Rectal smooth muscle tissue (tissue), 1 donor: Measurements from ENCODE around the gene RARS2.

Experiments
- H3K27ac ChIP-seq: one replicate; pipeline ENCODE4 v1.7.0; 2013; ENCODE audit warnings: low read depth, low read length, inconsistent platforms
- H3K27me3 ChIP-seq: one replicate; pipeline ENCODE4 v1.7.0; 2013; ENCODE audit warnings: low read length; ENCODE audit not compliant: control insufficient read depth, insufficient read depth
- H3K36me3 ChIP-seq: one replicate; pipeline ENCODE4 v1.7.0; 2013; ENCODE audit warnings: low read length; ENCODE audit not compliant: control insufficient read depth, insufficient read depth
- H3K4me1 ChIP-seq: one replicate; pipeline ENCODE4 v1.7.0; 2013; ENCODE audit warnings: low read length; ENCODE audit not compliant: control insufficient read depth, insufficient read depth
- H3K4me3 ChIP-seq: one replicate; pipeline ENCODE4 v1.7.0; 2013; ENCODE audit warnings: low read length
- H3K9ac ChIP-seq: one replicate; pipeline ENCODE4 v1.7.0; 2013; ENCODE audit warnings: low read length

The RARS2 gene

GRCh38 chr6:87561017-87561416 lies 28.8 kb downstream of the RARS2 start:
- no peak overlapping the region for H3K4me3 ChIP-seq
- no peaks in the 10 kb centered on the region for H3K4me1 ChIP-seq
- H3K27ac ChIP-seq, result no peak overlapping the region
- H3K36me3 ChIP-seq, result peaks cover 10% of the 10 kb centered on the region
- H3K9ac ChIP-seq, result no peak overlapping the region
- no peaks in the 10 kb centered on the region for H3K27me3 ChIP-seq

DNA sequence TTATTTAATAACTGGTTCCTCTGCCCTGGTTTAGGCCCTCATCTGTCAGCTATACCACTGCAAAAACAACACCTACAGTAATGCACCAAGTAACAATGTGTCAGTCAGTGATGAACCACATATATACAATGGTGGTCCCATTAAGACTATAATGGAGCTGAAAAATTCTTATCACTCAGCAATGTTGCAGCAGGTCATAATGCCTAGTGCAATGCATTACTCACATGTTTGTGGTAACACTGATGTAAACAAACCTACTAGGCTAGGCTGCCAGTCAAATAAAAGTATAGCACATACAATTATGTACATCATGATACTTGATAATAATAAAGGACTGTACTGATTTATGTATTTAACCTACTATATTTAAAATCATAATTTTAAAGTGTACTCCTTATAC lies 31.3 kb downstream of the RARS2 start:
- no peaks in the 10 kb centered on the region for H3K27me3 ChIP-seq
- no peak overlapping the region for H3K27ac ChIP-seq
- H3K4me1 ChIP-seq, result no peaks in the 10 kb centered on the region
- no peak overlapping the region for H3K4me3 ChIP-seq
- no peak overlapping the region for H3K9ac ChIP-seq
- peaks cover 21% of the 10 kb centered on the region for H3K36me3 ChIP-seq

- Histone ChIP-seq H3K36me3 (peaks cover 14% of the 10 kb centered on the region), H3K4me3 (no peak overlapping the region), H3K27ac (no peak overlapping the region), H3K9ac (no peak overlapping the region), H3K4me1 (no peaks in the 10 kb centered on the region), H3K27me3 (no peaks in the 10 kb centered on the region)
Measured at GRCh38 chr6:87555506-87555905, 34.3 kb downstream of the RARS2 start.

GRCh38 chr6:87553159-87553765 lies 36.5 kb downstream of the RARS2 start:
- peaks cover 12% of the 10 kb centered on the region for H3K36me3 ChIP-seq
- H3K4me3 ChIP-seq, result no peak overlapping the region
- H3K4me1 ChIP-seq, result no peaks in the 10 kb centered on the region
- H3K27me3 ChIP-seq, result no peaks in the 10 kb centered on the region
- H3K27ac ChIP-seq, result no peak overlapping the region
- no peak overlapping the region for H3K9ac ChIP-seq

DNA sequence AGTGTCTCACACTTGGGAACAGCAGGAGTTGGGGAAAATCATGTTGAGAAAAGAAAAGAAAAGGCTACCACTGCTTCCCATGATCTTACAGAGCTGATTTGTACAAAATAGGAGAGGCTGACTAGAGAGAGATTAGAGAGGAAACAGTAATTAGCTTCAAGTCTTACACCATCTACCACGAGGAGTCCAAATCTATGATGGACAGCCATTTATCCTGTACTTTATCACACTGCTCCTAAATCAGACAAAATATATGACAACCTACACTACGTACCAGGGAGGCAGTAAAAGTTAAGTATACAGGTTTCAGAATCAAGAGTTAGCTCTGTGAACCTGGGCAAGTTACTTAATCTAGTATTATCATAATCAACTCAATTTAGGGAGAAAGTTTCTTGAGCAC lies 38.0 kb downstream of the RARS2 start:
- peaks cover 12% of the 10 kb centered on the region for H3K36me3 ChIP-seq

DNA sequence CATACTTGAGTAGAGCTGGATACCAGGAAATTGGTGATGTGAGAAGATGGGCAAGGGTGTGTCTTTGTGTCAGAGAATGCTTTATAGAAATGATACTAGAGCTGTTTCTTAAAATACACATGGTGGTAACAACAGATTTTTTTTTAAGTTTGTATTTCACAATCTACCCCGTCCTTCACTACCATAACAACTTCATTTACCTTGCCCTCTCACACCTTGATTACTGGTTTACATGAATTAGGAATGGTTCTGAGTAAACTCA lies 45.4 kb downstream of the RARS2 start:
- peaks cover 5% of the 10 kb centered on the region for H3K36me3 ChIP-seq

More for the DNA sequence above, 38.0 kb downstream of the RARS2 start:
- Histone ChIP-seq H3K27me3 (no peaks in the 10 kb centered on the region), H3K27ac (no peak overlapping the region), H3K4me1 (no peaks in the 10 kb centered on the region), H3K9ac (no peak overlapping the region), H3K4me3 (no peak overlapping the region)

DNA sequence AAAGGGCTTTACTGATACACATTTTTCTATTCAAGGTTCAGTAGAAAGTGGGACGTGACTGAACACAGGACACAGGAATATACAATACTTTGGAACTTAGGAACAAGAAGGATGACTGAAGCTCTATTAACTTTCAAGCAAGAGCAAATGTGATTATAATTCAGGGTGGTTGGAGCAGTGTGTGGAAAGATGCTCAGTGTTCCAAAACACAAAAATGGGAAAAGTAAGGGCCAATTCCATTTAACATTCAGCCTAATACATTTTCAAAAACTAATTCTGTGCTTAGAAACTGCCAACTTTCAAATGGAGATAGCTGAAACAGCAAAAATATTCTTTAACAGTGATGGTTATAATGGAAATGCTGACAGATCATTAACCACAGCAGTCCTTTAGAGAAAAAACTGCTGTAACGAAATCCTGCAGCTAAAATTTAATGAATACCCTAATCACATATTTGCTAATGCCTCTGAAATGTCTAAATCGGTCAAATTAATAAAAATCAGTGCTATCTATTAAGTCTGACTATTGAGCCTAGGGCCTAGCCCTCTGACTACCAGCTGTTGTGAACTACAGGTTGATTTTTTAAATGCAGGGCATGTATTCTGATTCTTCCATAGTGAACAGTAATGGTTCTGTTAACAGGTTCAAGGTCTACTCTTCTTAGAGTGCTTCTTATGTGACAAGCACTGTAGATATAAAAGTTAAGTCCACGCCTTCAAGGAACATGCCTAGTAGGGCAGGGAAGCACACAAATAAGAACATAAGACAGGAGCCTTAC lies 45.9 kb downstream of the RARS2 start:
- peaks cover 5% of the 10 kb centered on the region for H3K36me3 ChIP-seq
- H3K4me1 ChIP-seq, result no peaks in the 10 kb centered on the region
- H3K27ac ChIP-seq, result no peak overlapping the region
- H3K9ac ChIP-seq, result no peak overlapping the region
- no peak overlapping the region for H3K4me3 ChIP-seq
- no peaks in the 10 kb centered on the region for H3K27me3 ChIP-seq

More for the DNA sequence above, 45.4 kb downstream of the RARS2 start:
- no peak overlapping the region for H3K9ac ChIP-seq
- H3K4me3 ChIP-seq, result no peak overlapping the region
- no peak overlapping the region for H3K27ac ChIP-seq
- H3K27me3 ChIP-seq, result no peaks in the 10 kb centered on the region
- H3K4me1 ChIP-seq, result no peaks in the 10 kb centered on the region

DNA sequence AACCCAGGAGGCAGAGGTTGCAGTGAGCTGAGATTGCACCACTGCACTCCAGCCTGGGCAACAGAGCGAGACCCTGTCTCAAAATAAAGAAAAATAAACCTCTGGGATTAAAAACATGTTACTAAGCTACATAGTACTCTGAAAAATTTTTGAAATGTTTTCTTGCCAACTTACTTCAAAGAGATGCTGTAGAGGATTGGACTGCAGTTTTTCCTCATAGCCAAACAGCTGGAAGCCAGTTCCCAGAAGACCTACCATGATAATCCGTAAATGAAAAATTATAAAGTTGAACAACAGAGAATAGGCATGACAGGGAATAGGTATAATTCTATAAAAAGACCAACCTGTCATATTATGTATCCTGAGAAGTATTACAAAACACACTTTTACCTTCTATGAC lies 48.0 kb downstream of the RARS2 start:
- Histone ChIP-seq H3K36me3 (peaks cover 5% of the 10 kb centered on the region), H3K27ac (no peak overlapping the region), H3K9ac (no peak overlapping the region), H3K4me1 (no peaks in the 10 kb centered on the region), H3K27me3 (no peaks in the 10 kb centered on the region), H3K4me3 (no peak overlapping the region)

DNA sequence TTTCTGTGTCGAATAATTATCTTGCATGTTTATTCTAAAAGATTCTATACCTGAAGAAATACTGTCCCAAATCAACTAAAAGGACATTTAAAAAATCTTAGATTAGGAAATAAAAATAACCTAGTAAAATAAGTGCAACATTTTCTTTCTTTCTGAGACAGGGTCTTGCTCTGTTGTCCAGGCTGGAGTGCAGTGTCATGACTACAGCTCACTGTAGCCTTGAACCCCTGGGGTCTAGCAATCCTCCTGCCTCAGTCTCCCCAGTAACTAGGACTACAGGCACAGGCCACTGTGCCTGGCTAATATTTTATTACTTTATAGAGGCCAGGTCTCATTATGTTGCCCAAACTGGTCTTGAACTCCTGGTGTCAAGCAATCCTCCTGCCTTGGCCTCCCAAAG lies 48.7 kb downstream of the RARS2 start:
- Histone ChIP-seq H3K4me1 (no peaks in the 10 kb centered on the region), H3K36me3 (peaks cover 5% of the 10 kb centered on the region), H3K9ac (no peak overlapping the region), H3K27me3 (no peaks in the 10 kb centered on the region), H3K4me3 (no peak overlapping the region), H3K27ac (no peak overlapping the region)

DNA sequence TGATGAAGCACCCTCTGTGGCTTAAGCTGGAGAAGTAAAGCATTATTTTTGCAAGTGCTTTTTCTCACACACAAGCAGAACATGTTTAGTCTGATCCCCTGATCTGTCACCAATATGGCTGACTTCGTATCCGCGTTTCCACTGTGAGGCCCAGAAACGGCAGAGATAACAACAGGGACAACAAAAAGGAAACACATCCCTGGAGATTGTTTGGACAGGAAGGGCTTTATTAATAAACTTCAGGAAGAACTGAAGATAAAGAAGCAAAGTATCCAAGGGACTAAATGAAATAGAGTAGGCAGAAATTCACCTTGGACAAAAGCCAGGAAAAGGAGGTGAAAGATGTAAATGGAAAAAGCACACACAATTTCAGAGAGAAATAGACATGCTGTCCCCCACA lies 49.2 kb downstream of the RARS2 start:
- H3K9ac ChIP-seq, result no peak overlapping the region
- no peak overlapping the region for H3K4me3 ChIP-seq
- no peaks in the 10 kb centered on the region for H3K27me3 ChIP-seq
- H3K36me3 ChIP-seq, result peaks cover 5% of the 10 kb centered on the region
- H3K27ac ChIP-seq, result no peak overlapping the region
- H3K4me1 ChIP-seq, result no peaks in the 10 kb centered on the region

DNA sequence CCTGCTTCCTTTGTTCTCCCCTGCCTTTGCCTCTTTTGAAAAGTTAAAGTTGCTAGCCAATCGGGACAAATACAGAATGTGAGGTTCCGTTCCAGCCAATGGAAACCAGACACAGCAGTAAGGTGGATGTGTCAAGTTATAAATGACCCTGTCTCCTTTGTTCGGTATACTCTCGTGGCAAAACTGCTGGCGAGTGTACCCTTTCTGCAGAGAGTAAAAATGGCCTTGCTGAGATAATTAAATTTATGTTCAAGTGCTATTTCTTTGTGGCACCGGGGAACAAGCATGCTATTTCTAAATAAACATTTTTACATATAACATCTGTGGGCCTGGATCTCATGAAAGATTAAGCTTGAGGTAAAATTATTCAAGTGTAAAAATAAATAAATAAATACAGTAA lies 50.2 kb downstream of the RARS2 start:
- peaks cover 5% of the 10 kb centered on the region for H3K36me3 ChIP-seq
- H3K9ac ChIP-seq, result no peak overlapping the region
- no peaks in the 10 kb centered on the region for H3K27me3 ChIP-seq
- H3K27ac ChIP-seq, result no peak overlapping the region
- no peaks in the 10 kb centered on the region for H3K4me1 ChIP-seq
- H3K4me3 ChIP-seq, result no peak overlapping the region

DNA sequence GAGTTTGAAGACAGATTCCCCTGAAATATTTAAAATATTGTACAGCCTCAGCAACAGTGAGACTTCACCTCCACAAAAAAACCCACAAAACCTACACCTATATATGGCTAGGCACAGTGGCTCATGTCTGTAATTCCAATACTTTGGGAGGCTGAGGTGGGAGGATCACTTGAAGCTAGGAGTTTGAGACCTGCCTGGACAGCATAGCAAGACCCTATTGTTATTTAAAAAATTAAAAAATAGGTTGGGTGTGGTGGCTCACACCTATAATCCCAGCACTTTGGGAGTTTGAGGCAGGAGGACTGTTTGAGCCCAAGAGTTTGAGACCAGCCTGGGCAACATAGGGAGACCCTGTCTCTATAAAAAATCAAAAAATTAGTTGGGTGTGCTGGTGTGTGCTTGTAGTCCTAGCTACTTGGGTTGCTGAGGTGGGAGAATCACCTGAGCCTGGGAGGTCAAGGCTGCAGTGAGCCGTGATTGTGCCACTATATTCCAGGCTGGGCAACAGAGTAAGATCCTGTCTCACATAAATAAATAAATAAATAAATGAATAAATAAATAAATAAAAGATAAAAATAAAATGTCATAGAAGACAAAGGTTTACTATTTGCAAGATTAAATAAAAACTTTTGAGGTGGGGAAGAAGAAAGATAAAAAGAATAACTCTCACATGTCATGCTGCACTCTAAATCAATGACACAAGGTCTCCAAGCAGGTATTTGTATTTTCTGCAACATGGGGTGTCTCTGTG lies 51.1 kb downstream of the RARS2 start:
- H3K27ac ChIP-seq, result no peak overlapping the region
- H3K36me3 ChIP-seq, result peaks cover 5% of the 10 kb centered on the region
- H3K4me1 ChIP-seq, result no peaks in the 10 kb centered on the region
- H3K27me3 ChIP-seq, result no peaks in the 10 kb centered on the region
- H3K9ac ChIP-seq, result no peak overlapping the region
- no peak overlapping the region for H3K4me3 ChIP-seq
